Renal cortical epithelial cell (primary cell): ENCODE measurements around the gene SLC2A8. TPM values are rescaled to one million over a fixed set of nuclear protein-coding genes. Genes with fewer than 3 reads are reported as not detected.

Experiments
- DNase-seq: peaks from one replicate; pipeline ENCODE4 v3.0.0-alpha.2; 2011; ENCODE audit warnings: low read depth
- total RNA-seq: library from RNA; depleted of rRNA; stranded (reverse); fragments of >200 nt; gene quantifications from 2 replicates; pipeline ENCODE4 v1.2.3, GENCODE V29; 2014

SLC2A8 gene
- total RNA-seq, 1 donor from 2014 or later, result 18.6 TPM

- no peak for DNase-seq
These were observed 5.6 kb downstream of the SLC2A8 start for GRCh38 chr9:127402401-127403090.

GRCh38 chr9:127403507-127404192 lies 6.7 kb downstream of the SLC2A8 start:
- DNase-seq, result no peak

- DNase-seq, result no peak
These were observed 7.7 kb downstream of the SLC2A8 start for GRCh38 chr9:127404631-127405030.

- DNase-seq, result no peak
These were observed 8.6 kb downstream of the SLC2A8 start for GRCh38 chr9:127405344-127406125.

- DNase-seq, result no peak
These were observed 10.0 kb downstream of the SLC2A8 start for GRCh38 chr9:127406799-127407491.

GRCh38 chr9:127407492-127407843 lies 10.5 kb downstream of the SLC2A8 start:
- DNase-seq, result no peak

- no peak for DNase-seq
These were observed 14.2 kb downstream of the SLC2A8 start for GRCh38 chr9:127411122-127411521.

- DNase-seq, result no peak
These were observed 18.2 kb downstream of the SLC2A8 start for GRCh38 chr9:127415141-127415540.

- DNase-seq, result no peak
These were observed 18.7 kb downstream of the SLC2A8 start for GRCh38 chr9:127415657-127416056.

- no peak for DNase-seq
These were observed 20.4 kb downstream of the SLC2A8 start for GRCh38 chr9:127417131-127418036.

GRCh38 chr9:127418037-127418471 lies 21.1 kb downstream of the SLC2A8 start:
- no peak for DNase-seq

- no peak for DNase-seq
These were observed 22.4 kb downstream of the SLC2A8 start for GRCh38 chr9:127419348-127419747.

GRCh38 chr9:127421057-127421456 lies 24.1 kb downstream of the SLC2A8 start:
- no peak for DNase-seq

- DNase-seq, result no peak
These were observed 25.3 kb downstream of the SLC2A8 start for GRCh38 chr9:127422133-127422782.

GRCh38 chr9:127422787-127423186 lies 25.8 kb downstream of the SLC2A8 start:
- DNase-seq, result no peak

- no peak for DNase-seq
These were observed 26.5 kb downstream of the SLC2A8 start for GRCh38 chr9:127423476-127423933.

- DNase-seq, result peak; percentile 86
These were observed 27.1 kb downstream of the SLC2A8 start, which contains the start of gene ZNF79 for GRCh38 chr9:127423934-127424675. TSS of gene ZNF79 (plus strand) at chr9:127424382. CDS start at chr9:127424788, 406 bp downstream.

GRCh38 chr9:127424676-127424999 lies 27.7 kb downstream of the SLC2A8 start:
- DNase-seq, result no peak

- no peak for DNase-seq
These were observed 29.8 kb downstream of the SLC2A8 start for GRCh38 chr9:127426756-127427155.

- no peak for DNase-seq
These were observed 31.4 kb downstream of the SLC2A8 start for GRCh38 chr9:127428348-127428747.
